CD14-positive monocyte (primary cell): ENCODE data around the gene ITPR2. TPM values are rescaled to one million over a fixed set of nuclear protein-coding genes. Genes with fewer than 3 reads are reported as not detected.
A peak's percentile ranks its signal among the peaks of the same experiment; 100 is the strongest.

Experiments used
- DNase-seq, 3 donors: peaks; one replicate each; pipeline ENCODE4 v3.0.0-alpha.2; 2011 to 2022
- H2AFZ ChIP-seq: 2 replicates; pipeline ENCODE4 v1.6.0; 2012; ENCODE audit warnings: mild to moderate bottlenecking, low read depth, low read length, inconsistent platforms; ENCODE audit not compliant: insufficient read depth, poor library complexity, severe bottlenecking
- H3K27ac ChIP-seq, 2 donors: 1 replicate in 1 of 2; 2 replicates in 1 of 2; pipeline ENCODE4 v1.5.1; 2012 to 2013; ENCODE audit warnings: low read length in 2 of 2, control low read depth in 1 of 2, inconsistent platforms in 1 of 2, low read depth in 1 of 2, mild to moderate bottlenecking in 1 of 2
- H3K27me3 ChIP-seq, 2 donors: one replicate each; pipeline versions ENCODE4 v1.6.0 to v1.6.1; 2011 to 2013; ENCODE audit warnings: low read length in 2 of 2; ENCODE audit not compliant: control insufficient read depth in 2 of 2, insufficient read depth in 2 of 2
- H3K36me3 ChIP-seq, 2 donors: replicated peaks in 1 of 2; 1 replicate in 1 of 2; 2 replicates in 1 of 2; pipeline versions ENCODE4 v1.5.1 to v1.6.1; 2012 to 2013; ENCODE audit warnings: low read length in 2 of 2, control low read depth in 1 of 2, inconsistent platforms in 1 of 2, mild to moderate bottlenecking in 1 of 2; ENCODE audit not compliant: insufficient read depth in 2 of 2, control insufficient read depth in 1 of 2
- H3K4me1 ChIP-seq, 2 donors: 1 replicate in 1 of 2; 2 replicates in 1 of 2; pipeline versions ENCODE4 v1.5.1 to v1.6.1; 2012 to 2013; ENCODE audit warnings: low read length in 2 of 2, control low read depth in 1 of 2, inconsistent platforms in 1 of 2, mild to moderate bottlenecking in 1 of 2, moderate library complexity in 1 of 2; ENCODE audit not compliant: insufficient read depth in 2 of 2, control insufficient read depth in 1 of 2
- H3K4me2 ChIP-seq: replicated peaks from 2 replicates; pipeline ENCODE3; 2012; ENCODE audit warnings: low read length, moderate library complexity, mild to moderate bottlenecking; ENCODE audit not compliant: poor library complexity, severe bottlenecking; ENCODE audit errors: extremely low read depth
- H3K4me3 ChIP-seq, 3 experiments: fragments of 200-600 bp in 1 of 3; sonication (generic) in 1 of 3; replicated peaks in 1 of 3; 1 replicate in 2 of 3; 2 replicates in 1 of 3; pipeline ENCODE4 v1.5.1; 2011 to 2013; ENCODE audit warnings: low read length in 3 of 3, mild to moderate bottlenecking in 3 of 3, control low read depth in 2 of 3, low read depth in 2 of 3, inconsistent platforms in 1 of 3, moderate library complexity in 1 of 3
- H3K79me2 ChIP-seq: 2 replicates; pipeline ENCODE4 v1.6.0; 2012; ENCODE audit warnings: mild to moderate bottlenecking, control low read depth, inconsistent platforms, low read length, moderate library complexity; ENCODE audit not compliant: insufficient read depth
- H3K9ac ChIP-seq: 2 replicates; pipeline ENCODE4 v1.6.0; 2017; ENCODE audit warnings: low read length, mild to moderate bottlenecking; ENCODE audit not compliant: insufficient read depth, poor library complexity, severe bottlenecking
- H3K9me3 ChIP-seq, 2 donors: replicated peaks in 1 of 2; 1 replicate in 1 of 2; 2 replicates in 1 of 2; pipeline versions ENCODE4 v1.5.1 to v1.6.1; 2012 to 2013; ENCODE audit warnings: low read length in 2 of 2, control low read depth in 1 of 2; ENCODE audit not compliant: control insufficient read depth in 1 of 2, insufficient read depth in 1 of 2
- H4K20me1 ChIP-seq: 2 replicates; pipeline ENCODE4 v1.6.0; 2012; ENCODE audit warnings: mild to moderate bottlenecking, low read length, control low read depth, moderate library complexity; ENCODE audit not compliant: insufficient read depth
- H3K27ac Mint-ChIP-seq, 7 donors: one replicate each; pipeline ENCODE4 v1.8.0; 2020; ENCODE audit warnings: mild to moderate bottlenecking in 7 of 7, mixed read lengths in 7 of 7, moderate library complexity in 6 of 7, inconsistent platforms in 2 of 7
- H3K27me3 Mint-ChIP-seq, 3 donors: one replicate each; pipeline ENCODE4 v1.8.0; 2021 to 2022; ENCODE audit warnings: low read depth in 3 of 3, mild to moderate bottlenecking in 3 of 3, mixed read lengths in 3 of 3, moderate library complexity in 3 of 3, inconsistent platforms in 1 of 3
- H3K36me3 Mint-ChIP-seq, 2 donors: one replicate each; pipeline ENCODE4 v1.8.0; 2020; ENCODE audit warnings: mixed read lengths in 2 of 2, inconsistent platforms in 1 of 2, mild to moderate bottlenecking in 1 of 2
- H3K4me1 Mint-ChIP-seq: one replicate; pipeline ENCODE4 v1.8.0; 2020; ENCODE audit warnings: mild to moderate bottlenecking, mixed read lengths
- H3K4me3 Mint-ChIP-seq, 2 donors: one replicate each; pipeline ENCODE4 v1.8.0; 2020; ENCODE audit warnings: mild to moderate bottlenecking in 2 of 2, mixed read lengths in 2 of 2, moderate library complexity in 1 of 2
- H3K9me3 Mint-ChIP-seq, 7 donors: one replicate each; pipeline ENCODE4 v1.8.0; 2020 to 2022; ENCODE audit warnings: mixed read lengths in 7 of 7, mild to moderate bottlenecking in 6 of 7, moderate library complexity in 6 of 7, inconsistent platforms in 2 of 7
- CTCF ChIP-seq: fragments of 200-600 bp; IDR thresholded peaks from one replicate; pipeline ENCODE4 v1.8.0; 2022; ENCODE audit warnings: antibody characterized with exemption, mild to moderate bottlenecking
- WGBS: methylation state at CpG from one replicate; pipeline ENCODE4 v1.1.5; 2013; ENCODE audit warnings: missing lambda C conversion rate; ENCODE audit not compliant: insufficient coverage; 5-methylcytosine and 5-hydroxymethylcytosine counted together
- intact Hi-C, 2 donors: fragments of 100-400 bp; cut with micrococcal nuclease; formaldehyde crosslinking; loops; one replicate each; pipeline versions ENCODE4 v1.15.0 to v1.15.1; 2023
- polyA plus RNA-seq, 3 donors: library from polyadenylated mRNA; depleted of rRNA in 1 of 3; unstranded in 2 of 3; stranded (reverse) in 1 of 3; fragments of 300-500 nt in 2 of 3; fragments of >200 nt in 1 of 3; fragmentation: Illumina TruSeq in 2 of 3; gene quantifications; 1 replicate in 2 of 3; 2 replicates in 1 of 3; pipeline ENCODE4 v1.2.3, GENCODE V29; 2012 to 2021

ITPR2 gene
- polyA plus RNA-seq, 3 donors, result 2.7 to 6.4 (median 5.7) TPM

DNA sequence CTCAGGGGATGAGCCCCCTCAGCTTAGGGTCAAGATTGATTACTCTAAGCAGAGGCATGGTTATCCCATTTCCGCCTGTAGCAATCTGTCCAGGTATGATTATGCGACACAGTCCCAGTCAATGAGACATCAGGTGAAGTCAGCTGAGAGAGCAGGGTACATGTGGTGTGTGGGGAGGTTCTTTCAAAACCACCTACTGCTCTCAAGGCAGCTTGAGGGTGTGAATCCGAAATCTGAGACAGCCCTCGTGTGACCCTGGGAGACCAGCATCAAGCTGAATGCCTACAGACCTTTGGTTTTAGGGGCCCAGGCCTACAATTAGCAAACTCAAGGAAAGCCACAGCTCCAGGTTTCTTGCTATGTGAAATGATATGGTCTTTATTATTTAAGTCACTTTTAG, 275.7 kb downstream of the ITPR2 start:
- Histone ChIP-seq H2AFZ (no peak overlapping the region), H4K20me1 (no peaks in the 10 kb centered on the region), H3K9ac (no peak overlapping the region), H3K79me2 (no peaks in the 10 kb centered on the region), H3K36me3 (peaks cover 26 to 56% of the 10 kb centered on the region in 2 donors), H3K4me1 (no peaks in the 10 kb centered on the region), H3K4me2 (no peak overlapping the region), H3K27me3 (no peaks in the 10 kb centered on the region), H3K4me3 (no peak overlapping the region), H3K9me3 (no peaks in the 10 kb centered on the region), H3K27ac (no peak overlapping the region)
- DNase-seq, result no peak
- TF ChIP-seq CTCF, result no peak
- Mint-ChIP-seq H3K9me3 (no peaks in the 10 kb centered on the region), H3K27me3 (no peaks in the 10 kb centered on the region), H3K4me1 (no peaks in the 10 kb centered on the region), H3K27ac (peak overlapping the region in 1 of 7 donors; percentile 14), H3K4me3 (no peak overlapping the region), H3K36me3 (peaks cover 24 to 25% of the 10 kb centered on the region in 2 donors)
- no CpG with 5 or more reads among the region's 4 CpGs for WGBS
- intact Hi-C loops, result no loop called here

DNA sequence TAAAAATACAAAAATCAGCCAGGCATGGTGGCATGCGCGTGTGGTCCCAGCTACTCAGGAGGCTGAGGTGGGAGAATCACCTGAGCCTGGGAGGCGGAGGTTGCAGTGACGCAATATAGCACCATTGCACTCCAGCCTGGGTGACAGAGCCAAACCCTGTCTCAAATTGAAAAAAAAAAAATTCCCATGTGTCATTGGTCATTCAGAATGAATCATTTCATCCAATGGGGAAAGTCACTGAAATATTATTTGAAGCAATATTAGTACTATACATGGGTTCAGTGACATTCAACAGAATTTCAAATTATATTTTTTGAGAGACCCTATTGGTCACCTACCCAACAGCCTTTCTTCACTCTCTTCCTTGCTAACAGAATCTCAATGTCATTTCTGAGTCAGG, 276.1 kb downstream of the ITPR2 start:
- Histone ChIP-seq H3K9ac (no peak overlapping the region), H3K4me3 (no peak overlapping the region), H3K27me3 (no peaks in the 10 kb centered on the region), H3K79me2 (no peaks in the 10 kb centered on the region), H3K27ac (no peak overlapping the region), H3K36me3 (peaks cover 26 to 56% of the 10 kb centered on the region in 2 donors), H3K4me1 (no peaks in the 10 kb centered on the region), H3K4me2 (no peak overlapping the region), H2AFZ (no peak overlapping the region), H4K20me1 (no peaks in the 10 kb centered on the region), H3K9me3 (no peaks in the 10 kb centered on the region)
- TF ChIP-seq CTCF, result no peak
- Mint-ChIP-seq H3K36me3 (peaks cover 23 to 24% of the 10 kb centered on the region in 2 donors), H3K4me1 (no peaks in the 10 kb centered on the region), H3K9me3 (no peaks in the 10 kb centered on the region), H3K27ac (peak overlapping the region in 1 of 7 donors; percentile 14), H3K4me3 (no peak overlapping the region), H3K27me3 (no peaks in the 10 kb centered on the region)
- WGBS, result 100% methylated on average over 4 of the region's 4 CpGs
- DNase-seq, result no peak
- intact Hi-C loops, result no loop called here
